ENCODE results near the gene HS3ST6.
"Not testable (repeated sequence)": the region's sequence is repeated elsewhere in the genome, so short reads cannot be mapped to it uniquely, and the experiment has no call there.

GRCh38 chr16:1876066-1876465, 42.1 kb downstream of the HS3ST6 start:
- TF ChIP-seq CTCF (IDR thresholded peaks at IDR 0.05; ENCODE audit: low read length); EZH2 (IDR thresholded peaks at IDR 0.05; ENCODE audit: borderline replicate concordance, low read length): not testable (repeated sequence)
